Mucosa of stomach (tissue), 1 donor: ENCODE data around the gene FBXO8.

Experiments
- H3K27me3 ChIP-seq: one replicate; pipeline ENCODE4 v1.7.0; 2013; ENCODE audit warnings: mild to moderate bottlenecking, low read length; ENCODE audit not compliant: control insufficient read depth, insufficient read depth
- H3K36me3 ChIP-seq: one replicate; pipeline ENCODE4 v1.7.0; 2013; ENCODE audit warnings: low read length; ENCODE audit not compliant: control insufficient read depth, insufficient read depth
- H3K4me1 ChIP-seq: one replicate; pipeline ENCODE4 v1.7.0; 2013; ENCODE audit warnings: mild to moderate bottlenecking, low read length; ENCODE audit not compliant: control insufficient read depth, insufficient read depth
- H3K4me3 ChIP-seq: one replicate; pipeline ENCODE4 v1.7.0; 2013; ENCODE audit warnings: low read length
- H3K9ac ChIP-seq: one replicate; pipeline ENCODE4 v1.7.0; 2013; ENCODE audit warnings: mild to moderate bottlenecking, low read length, moderate library complexity
- H3K9me3 ChIP-seq: one replicate; pipeline ENCODE4 v1.7.0; 2013; ENCODE audit warnings: mild to moderate bottlenecking, low read length, moderate library complexity; ENCODE audit not compliant: control insufficient read depth
- donor health status: Pancreatic carcinoma.

The FBXO8 gene

GRCh38 chr4:174283507-174284471 is at the start of gene FBXO8, which contains the start of gene CEP44:
TSS of gene FBXO8 (minus strand) at chr4:174283667. CDS start at chr4:174263092, 20,575 bp downstream.
TSS of gene CEP44 (plus strand) at chr4:174283911. CDS start at chr4:174299122, 15,211 bp downstream.
- H3K4me1 ChIP-seq: no peaks in the 10 kb centered on the region
- peak within 1 kb of the TSS; percentile 94 for H3K9ac ChIP-seq
- H3K9me3 ChIP-seq: no peaks in the 10 kb centered on the region

GRCh38 chr4:174332741-174333493 is 49.5 kb upstream of the FBXO8 start:
- H3K4me3 ChIP-seq: no peak overlapping the region

More at GRCh38 chr4:174283507-174284471, at the start of gene FBXO8, which contains the start of gene CEP44:
- peak within 1 kb of the TSS; percentile 93 for H3K4me3 ChIP-seq
- H3K36me3 ChIP-seq: no peaks in the 10 kb centered on the region
- no peaks in the 10 kb centered on the region for H3K27me3 ChIP-seq

GRCh38 chr4:174324725-174325124 is 41.3 kb upstream of the FBXO8 start:
- no peaks in the 10 kb centered on the region for H3K4me1 ChIP-seq
- H3K27me3 ChIP-seq: no peaks in the 10 kb centered on the region
- no peak overlapping the region for H3K4me3 ChIP-seq
- no peaks in the 10 kb centered on the region for H3K36me3 ChIP-seq
- no peak overlapping the region for H3K9ac ChIP-seq
- H3K9me3 ChIP-seq: no peaks in the 10 kb centered on the region

More at GRCh38 chr4:174332741-174333493, 49.5 kb upstream of the FBXO8 start:
- Histone ChIP-seq H3K27me3 (no peaks in the 10 kb centered on the region), H3K4me1 (no peaks in the 10 kb centered on the region), H3K9ac (no peak overlapping the region), H3K36me3 (no peaks in the 10 kb centered on the region), H3K9me3 (no peaks in the 10 kb centered on the region)

- Histone ChIP-seq H3K9me3 (no peaks in the 10 kb centered on the region), H3K9ac (no peak overlapping the region), H3K4me1 (no peaks in the 10 kb centered on the region), H3K36me3 (no peaks in the 10 kb centered on the region), H3K4me3 (no peak overlapping the region), H3K27me3 (no peaks in the 10 kb centered on the region)
These were observed 40.8 kb upstream of the FBXO8 start for GRCh38 chr4:174324236-174324635.

- Histone ChIP-seq H3K27me3 (no peaks in the 10 kb centered on the region), H3K36me3 (no peaks in the 10 kb centered on the region), H3K9me3 (no peaks in the 10 kb centered on the region), H3K4me1 (no peaks in the 10 kb centered on the region), H3K4me3 (no peak overlapping the region), H3K9ac (no peak overlapping the region)
These were observed 37.2 kb upstream of the FBXO8 start for GRCh38 chr4:174320494-174321199.

GRCh38 chr4:174318829-174319764 is 35.6 kb upstream of the FBXO8 start:
- H3K36me3 ChIP-seq: no peaks in the 10 kb centered on the region
- H3K9ac ChIP-seq: no peak overlapping the region
- H3K27me3 ChIP-seq: no peaks in the 10 kb centered on the region
- no peaks in the 10 kb centered on the region for H3K9me3 ChIP-seq
- H3K4me1 ChIP-seq: no peaks in the 10 kb centered on the region
- no peak overlapping the region for H3K4me3 ChIP-seq

GRCh38 chr4:174317531-174317930 is 34.1 kb upstream of the FBXO8 start:
- no peaks in the 10 kb centered on the region for H3K27me3 ChIP-seq
- H3K9me3 ChIP-seq: no peaks in the 10 kb centered on the region
- no peaks in the 10 kb centered on the region for H3K36me3 ChIP-seq
- no peak overlapping the region for H3K9ac ChIP-seq
- H3K4me1 ChIP-seq: no peaks in the 10 kb centered on the region
- no peak overlapping the region for H3K4me3 ChIP-seq

GRCh38 chr4:174316954-174317353 is 33.5 kb upstream of the FBXO8 start:
- Histone ChIP-seq H3K27me3 (no peaks in the 10 kb centered on the region), H3K36me3 (no peaks in the 10 kb centered on the region), H3K9me3 (no peaks in the 10 kb centered on the region), H3K4me1 (no peaks in the 10 kb centered on the region), H3K9ac (no peak overlapping the region), H3K4me3 (no peak overlapping the region)

- H3K9me3 ChIP-seq: no peaks in the 10 kb centered on the region
These were observed 33.1 kb upstream of the FBXO8 start for GRCh38 chr4:174316546-174316945.

GRCh38 chr4:174314770-174315169 is 31.3 kb upstream of the FBXO8 start:
- H3K9me3 ChIP-seq: no peaks in the 10 kb centered on the region
- no peak overlapping the region for H3K4me3 ChIP-seq
- no peaks in the 10 kb centered on the region for H3K4me1 ChIP-seq
- no peaks in the 10 kb centered on the region for H3K36me3 ChIP-seq
- no peaks in the 10 kb centered on the region for H3K27me3 ChIP-seq
- no peak overlapping the region for H3K9ac ChIP-seq

More at GRCh38 chr4:174316546-174316945, 33.1 kb upstream of the FBXO8 start:
- Histone ChIP-seq H3K4me1 (no peaks in the 10 kb centered on the region), H3K9ac (no peak overlapping the region), H3K27me3 (no peaks in the 10 kb centered on the region), H3K4me3 (no peak overlapping the region), H3K36me3 (no peaks in the 10 kb centered on the region)

GRCh38 chr4:174314274-174314673 is 30.8 kb upstream of the FBXO8 start:
- H3K27me3 ChIP-seq: no peaks in the 10 kb centered on the region
- no peak overlapping the region for H3K4me3 ChIP-seq
- H3K4me1 ChIP-seq: no peaks in the 10 kb centered on the region
- H3K9ac ChIP-seq: no peak overlapping the region
- H3K9me3 ChIP-seq: no peaks in the 10 kb centered on the region
- no peaks in the 10 kb centered on the region for H3K36me3 ChIP-seq
